ENCODE results near the gene TMEM187. TPM values are rescaled to one million over a fixed set of nuclear protein-coding genes. Genes with fewer than 3 reads are reported as not detected.

Gene TMEM187
- total and polyA plus RNA-seq, 4 donors: 1.8 to 11.4 (median 5.9) TPM

GRCh38 chrX:153961292-153961691 lies 11.3 kb upstream of the TMEM187 start:
- ATAC-seq (ENCODE audit: insufficient read depth, low FRiP score) (no peak), DNase-seq (no peak)
- peaks cover 0 to 5% (median 0%) of the 10 kb centered on the region in 4 donors for H3K9me3 ChIP-seq (ENCODE audit: control insufficient read depth in 4 of 4, insufficient read depth in 3 of 4, low read length in 3 of 4)
- 90 to 93% methylated on average over 9 to 11 of the region's 11 CpGs for WGBS, 2 donors
- no peaks in the 10 kb centered on the region for H3K4me1 ChIP-seq (ENCODE audit: control insufficient read depth in 5 of 5, insufficient read depth in 5 of 5, low read length in 5 of 5)
- H3K27me3 ChIP-seq (ENCODE audit: control insufficient read depth in 3 of 3, insufficient read depth in 3 of 3, low read length in 2 of 3): no peaks in the 10 kb centered on the region
- H3K36me3 ChIP-seq (ENCODE audit: control insufficient read depth in 4 of 4, insufficient read depth in 4 of 4, low read length in 4 of 4): peaks cover 19 to 63% (median 35%) of the 10 kb centered on the region in 4 donors
- no peak for TF ChIP-seq CTCF (IDR thresholded peaks at IDR 0.05; ENCODE audit: control extremely low read depth, extremely low read depth)
- H3K4me3 ChIP-seq: no peak overlapping the region
- H3K27ac ChIP-seq (ENCODE audit: low read depth in 1 of 2, low read length in 1 of 2): no peak overlapping the region
- H3K9ac ChIP-seq (ENCODE audit: insufficient read depth in 1 of 2, low read length in 2 of 2): no peak overlapping the region

GRCh38 chrX:153963546-153963945 lies 9.0 kb upstream of the TMEM187 start:
- peaks cover 14 to 42% (median 26%) of the 10 kb centered on the region in 4 donors for H3K36me3 ChIP-seq (ENCODE audit: control insufficient read depth in 4 of 4, insufficient read depth in 4 of 4, low read length in 4 of 4)

DNA sequence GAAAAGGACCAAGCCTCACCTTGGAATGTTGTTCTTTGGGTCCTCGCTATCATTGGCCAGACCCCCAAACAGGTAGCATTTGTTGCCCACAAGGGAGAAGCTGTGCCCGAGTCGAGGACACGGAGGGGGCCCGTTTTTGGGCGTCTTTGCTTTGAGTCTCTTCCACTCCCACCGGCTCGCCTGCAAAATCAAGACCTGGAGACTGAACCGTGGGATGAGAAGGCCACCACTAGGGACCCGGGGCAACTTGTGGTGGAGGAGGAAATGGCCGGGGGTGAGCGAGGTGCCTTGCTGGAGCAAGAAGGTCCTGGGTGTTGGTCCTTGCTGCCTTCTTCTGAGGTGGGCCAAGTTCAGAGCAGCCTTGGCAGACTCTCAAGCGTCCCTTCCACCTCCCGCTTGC lies 8.4 kb upstream of the TMEM187 start:
- ATAC-seq (ENCODE audit: insufficient read depth, low FRiP score) (no peak), DNase-seq (no peak)
- Histone ChIP-seq H3K9ac (ENCODE audit: insufficient read depth in 1 of 2, low read length in 2 of 2) (no peak overlapping the region), H3K27ac (ENCODE audit: low read depth in 1 of 2, low read length in 1 of 2) (no peak overlapping the region), H3K9me3 (ENCODE audit: control insufficient read depth in 4 of 4, insufficient read depth in 3 of 4, low read length in 3 of 4) (peaks cover 0 to 5% (median 0%) of the 10 kb centered on the region in 4 donors), H3K4me3 (no peak overlapping the region), H3K27me3 (ENCODE audit: control insufficient read depth in 3 of 3, insufficient read depth in 3 of 3, low read length in 2 of 3) (no peaks in the 10 kb centered on the region), H3K4me1 (ENCODE audit: control insufficient read depth in 5 of 5, insufficient read depth in 5 of 5, low read length in 5 of 5) (peaks cover 0 to 23% (median 10%) of the 10 kb centered on the region in 5 donors), H3K36me3 (ENCODE audit: control insufficient read depth in 4 of 4, insufficient read depth in 4 of 4, low read length in 4 of 4) (peaks cover 14 to 37% (median 23%) of the 10 kb centered on the region in 4 donors)
- TF ChIP-seq CTCF (IDR thresholded peaks at IDR 0.05; ENCODE audit: control extremely low read depth, extremely low read depth): no peak
- 91 to 92% methylated on average over 13 to 14 of the region's 14 CpGs for WGBS, 2 donors

More at GRCh38 chrX:153963546-153963945, 9.0 kb upstream of the TMEM187 start:
- H3K27ac ChIP-seq (ENCODE audit: low read depth in 1 of 2, low read length in 1 of 2): no peak overlapping the region
- no peak overlapping the region for H3K4me3 ChIP-seq
- H3K9ac ChIP-seq (ENCODE audit: insufficient read depth in 1 of 2, low read length in 2 of 2): no peak overlapping the region
- WGBS, 2 donors: 94 to 100% methylated on average over 9 to 12 of the region's 12 CpGs
- no peaks in the 10 kb centered on the region for H3K27me3 ChIP-seq (ENCODE audit: control insufficient read depth in 3 of 3, insufficient read depth in 3 of 3, low read length in 2 of 3)
- ATAC-seq (ENCODE audit: insufficient read depth, low FRiP score) (no peak), DNase-seq (no peak)
- no peak for TF ChIP-seq CTCF (IDR thresholded peaks at IDR 0.05; ENCODE audit: control extremely low read depth, extremely low read depth)
- H3K4me1 ChIP-seq (ENCODE audit: control insufficient read depth in 5 of 5, insufficient read depth in 5 of 5, low read length in 5 of 5): peaks cover 0 to 18% (median 7%) of the 10 kb centered on the region in 5 donors
- H3K9me3 ChIP-seq (ENCODE audit: control insufficient read depth in 4 of 4, insufficient read depth in 3 of 4, low read length in 3 of 4): peaks cover 0 to 5% (median 0%) of the 10 kb centered on the region in 4 donors

DNA sequence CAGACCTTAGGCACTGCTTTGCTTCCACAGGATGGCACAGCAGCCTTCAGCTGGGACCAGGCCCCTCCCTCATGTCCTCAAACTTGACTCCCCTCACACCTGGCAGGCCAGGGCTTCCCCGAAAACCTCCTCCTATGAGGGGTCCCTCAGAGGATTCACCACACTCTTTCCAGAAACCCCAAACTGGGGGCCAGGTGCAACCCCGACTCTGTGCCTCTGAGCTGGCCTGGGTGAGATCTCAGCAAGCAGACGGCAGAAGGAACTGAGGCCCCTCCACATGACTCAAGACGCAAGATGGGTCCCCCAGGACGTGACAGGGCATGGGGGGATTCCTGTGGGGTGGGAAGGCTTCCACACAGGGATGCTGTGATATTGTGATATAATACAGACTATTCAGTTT lies 7.1 kb upstream of the TMEM187 start:
- no peak for TF ChIP-seq CTCF (IDR thresholded peaks at IDR 0.05; ENCODE audit: control extremely low read depth, extremely low read depth)
- peaks cover 5 to 32% (median 20%) of the 10 kb centered on the region in 4 donors for H3K36me3 ChIP-seq (ENCODE audit: control insufficient read depth in 4 of 4, insufficient read depth in 4 of 4, low read length in 4 of 4)
- DNase-seq: no peak
- no peak overlapping the region for H3K9ac ChIP-seq (ENCODE audit: insufficient read depth in 1 of 2, low read length in 2 of 2)
- ATAC-seq (ENCODE audit: insufficient read depth, low FRiP score): no peak
- no peak overlapping the region for H3K27ac ChIP-seq (ENCODE audit: low read depth in 1 of 2, low read length in 1 of 2)
- WGBS, 2 donors: 73 to 83% methylated on average over 4 to 5 of the region's 5 CpGs
- H3K27me3 ChIP-seq (ENCODE audit: control insufficient read depth in 3 of 3, insufficient read depth in 3 of 3, low read length in 2 of 3): no peaks in the 10 kb centered on the region
- peaks cover 0 to 5% (median 0%) of the 10 kb centered on the region in 4 donors for H3K9me3 ChIP-seq (ENCODE audit: control insufficient read depth in 4 of 4, insufficient read depth in 3 of 4, low read length in 3 of 4)
- H3K4me3 ChIP-seq: no peak overlapping the region
- peaks cover 0 to 30% (median 10%) of the 10 kb centered on the region in 5 donors for H3K4me1 ChIP-seq (ENCODE audit: control insufficient read depth in 5 of 5, insufficient read depth in 5 of 5, low read length in 5 of 5)

All from lung (tissue), 12 donors.